H9 (cell line): ENCODE data around the gene ZNF846. TPM values are rescaled to one million over a fixed set of nuclear protein-coding genes. Genes with fewer than 3 reads are reported as not detected.

Source experiments
- DNase-seq: peaks from one replicate; pipeline ENCODE4 v3.0.0-alpha.2; 2017
- H2AFZ ChIP-seq: one replicate; pipeline ENCODE4 v1.6.1; 2013; ENCODE audit warnings: mild to moderate bottlenecking, low read length, control low read depth, moderate library complexity
- H2AK5ac ChIP-seq: 2 replicates; pipeline ENCODE4 v1.6.1; 2013; ENCODE audit warnings: low read length, control low read depth, mixed read lengths; ENCODE audit not compliant: insufficient read length
- H2BK120ac ChIP-seq: one replicate; pipeline ENCODE4 v1.6.1; 2013; ENCODE audit warnings: low read depth, mild to moderate bottlenecking, low read length, control low read depth, inconsistent platforms; ENCODE audit not compliant: poor library complexity, severe bottlenecking
- H2BK12ac ChIP-seq: 2 replicates; pipeline ENCODE4 v1.6.1; 2013; ENCODE audit warnings: low read length, control low read depth, mixed read lengths, low read depth; ENCODE audit not compliant: insufficient read length
- H2BK15ac ChIP-seq: 2 replicates; pipeline ENCODE4 v1.6.1; 2013; ENCODE audit warnings: low read depth, low read length, control low read depth
- H2BK20ac ChIP-seq: one replicate; pipeline ENCODE4 v1.6.1; 2013; ENCODE audit warnings: low read depth, mild to moderate bottlenecking, low read length, control low read depth, inconsistent platforms; ENCODE audit not compliant: poor library complexity, severe bottlenecking
- H2BK5ac ChIP-seq: 2 replicates; pipeline ENCODE4 v1.6.1; 2013; ENCODE audit warnings: low read length, control low read depth, mixed read lengths; ENCODE audit not compliant: insufficient read length
- H3K14ac ChIP-seq: 2 replicates; pipeline ENCODE4 v1.6.1; 2013; ENCODE audit warnings: low read length, control low read depth; ENCODE audit not compliant: insufficient read depth
- H3K18ac ChIP-seq: 2 replicates; pipeline ENCODE4 v1.6.1; 2013; ENCODE audit warnings: low read depth, mild to moderate bottlenecking, mixed read lengths, low read length, control low read depth; ENCODE audit not compliant: insufficient read length
- H3K23ac ChIP-seq: 2 replicates; pipeline ENCODE4 v1.6.1; 2013; ENCODE audit warnings: low read length, control low read depth, mixed read lengths, low read depth; ENCODE audit not compliant: insufficient read length
- H3K23me2 ChIP-seq: 2 replicates; pipeline ENCODE4 v1.6.1; 2013; ENCODE audit warnings: low read depth, mild to moderate bottlenecking, mixed read lengths, low read length, control low read depth; ENCODE audit not compliant: insufficient read length, poor library complexity, severe bottlenecking
- H3K27ac ChIP-seq: 2 replicates; pipeline ENCODE4 v1.5.1; 2013; ENCODE audit warnings: low read length, control low read depth, mixed read lengths, low read depth; ENCODE audit not compliant: insufficient read length
- H3K27me3 ChIP-seq: 2 replicates; pipeline ENCODE4 v1.6.1; 2013; ENCODE audit warnings: low read length, control low read depth, inconsistent platforms; ENCODE audit not compliant: insufficient read depth
- H3K4ac ChIP-seq: 2 replicates; pipeline ENCODE4 v1.6.1; 2013; ENCODE audit warnings: low read depth, mild to moderate bottlenecking, control low read depth, inconsistent platforms, low read length, moderate library complexity
- H3K4me1 ChIP-seq: 2 replicates; pipeline ENCODE4 v1.6.1; 2013; ENCODE audit warnings: low read length, control low read depth, inconsistent platforms; ENCODE audit not compliant: insufficient read depth
- H3K4me2 ChIP-seq: 2 replicates; pipeline ENCODE4 v1.6.1; 2013; ENCODE audit warnings: low read length, control low read depth, mixed read lengths; ENCODE audit not compliant: insufficient read length, insufficient read depth
- H3K56ac ChIP-seq: 2 replicates; pipeline ENCODE4 v1.6.1; 2013; ENCODE audit warnings: low read depth, mild to moderate bottlenecking, mixed read lengths, low read length, control low read depth; ENCODE audit not compliant: insufficient read length
- H3K79me1 ChIP-seq: 2 replicates; pipeline ENCODE4 v1.6.1; 2013; ENCODE audit warnings: low read depth, mild to moderate bottlenecking, moderate library complexity, low read length, control low read depth, inconsistent platforms; ENCODE audit not compliant: insufficient read depth, poor library complexity, severe bottlenecking
- H3K79me2 ChIP-seq: 2 replicates; pipeline ENCODE4 v1.6.1; 2013; ENCODE audit warnings: low read length, control low read depth, inconsistent platforms; ENCODE audit not compliant: insufficient read depth
- H3K9ac ChIP-seq: 2 replicates; pipeline ENCODE4 v1.6.1; 2013; ENCODE audit warnings: low read length, control low read depth, mixed read lengths; ENCODE audit not compliant: insufficient read length; ENCODE audit errors: extremely low read depth
- H3K9me3 ChIP-seq: one replicate; pipeline ENCODE4 v1.6.1; 2013; ENCODE audit warnings: low read depth, low read length, inconsistent platforms; ENCODE audit not compliant: control insufficient read depth
- H3T11ph ChIP-seq: one replicate; pipeline ENCODE4 v1.6.1; 2013; ENCODE audit warnings: mild to moderate bottlenecking, low read length, control low read depth, inconsistent platforms
- H4K20me1 ChIP-seq: one replicate; pipeline ENCODE4 v1.6.1; 2013; ENCODE audit not compliant: control insufficient read depth, insufficient read length, insufficient read depth
- H4K5ac ChIP-seq: 2 replicates; pipeline ENCODE4 v1.6.1; 2013; ENCODE audit warnings: low read depth, mild to moderate bottlenecking, mixed read lengths, low read length, control low read depth; ENCODE audit not compliant: insufficient read length
- H4K8ac ChIP-seq: replicated peaks from 2 replicates; pipeline ENCODE4 v1.6.1; 2013; ENCODE audit warnings: low read length, control low read depth, mixed read lengths, low read depth; ENCODE audit not compliant: insufficient read length
- H4K91ac ChIP-seq: 2 replicates; pipeline ENCODE4 v1.6.1; 2013; ENCODE audit warnings: low read depth, mild to moderate bottlenecking, moderate library complexity, mixed read lengths, low read length, control low read depth; ENCODE audit not compliant: insufficient read length
- H3K27ac Mint-ChIP-seq, 3 experiments: 2 replicates in 2 of 3; 3 replicates in 1 of 3; pipeline ENCODE4 v1.8.0; 2020 to 2021; ENCODE audit warnings: mixed read lengths in 3 of 3, mild to moderate bottlenecking in 1 of 3, moderate library complexity in 1 of 3
- H3K27me3 Mint-ChIP-seq: 2 replicates; pipeline ENCODE4 v1.8.0; 2021; ENCODE audit warnings: low read depth, mild to moderate bottlenecking, moderate library complexity, mixed read lengths
- H3K36me3 Mint-ChIP-seq, 3 experiments: 2 replicates in 2 of 3; 3 replicates in 1 of 3; pipeline ENCODE4 v1.8.0; 2020 to 2021; ENCODE audit warnings: low read depth in 3 of 3, mixed read lengths in 3 of 3; ENCODE audit not compliant: insufficient read depth in 1 of 3
- H3K4me1 Mint-ChIP-seq, 2 experiments: 2 replicates each; pipeline ENCODE4 v1.8.0; 2020; ENCODE audit warnings: mixed read lengths in 2 of 2
- H3K4me3 Mint-ChIP-seq, 2 experiments: 2 replicates in 1 of 2; 3 replicates in 1 of 2; pipeline ENCODE4 v1.8.0; 2020 to 2021; ENCODE audit warnings: mild to moderate bottlenecking in 2 of 2, mixed read lengths in 2 of 2, moderate library complexity in 1 of 2
- H3K9me3 Mint-ChIP-seq, 2 experiments: 2 replicates in 1 of 2; 3 replicates in 1 of 2; pipeline ENCODE4 v1.8.0; 2020; ENCODE audit warnings: mild to moderate bottlenecking in 2 of 2, mixed read lengths in 2 of 2, moderate library complexity in 1 of 2
- CTCF ChIP-seq: fragments of 200-600 bp; sonication (generic); conservative IDR thresholded peaks from 3 replicates; pipeline ENCODE4 v1.8.0; 2021; ENCODE audit warnings: antibody characterized with exemption, mild to moderate bottlenecking
- WGBS: extraction: QIAGEN DNeasy Blood & Tissue Kit; methylation state at CpG from one replicate; pipeline ENCODE4 v1.1.7; 2013; ENCODE audit warnings: missing lambda C conversion rate, low lambda C conversion rate, mixed read lengths; ENCODE audit not compliant: insufficient read length; ENCODE audit errors: extremely low coverage; 5-methylcytosine and 5-hydroxymethylcytosine counted together
- total RNA-seq: library from RNA; stranded (reverse); gene quantifications from 2 replicates; pipeline ENCODE4 v1.2.1, GENCODE V29; 2021

Gene ZNF846
- total RNA-seq, 1 experiment from 2014 or later: 9.2 TPM

- Histone ChIP-seq H2BK120ac (no peak overlapping the region), H3K79me1 (no peaks in the 10 kb centered on the region), H3K18ac (no peak overlapping the region), H3K4me2 (no peak overlapping the region), H3K23ac (no peak overlapping the region), H4K8ac (no peak overlapping the region), H3K56ac (no peak overlapping the region), H3K9me3 (peaks cover 12% of the 10 kb centered on the region), H3K4ac (no peak overlapping the region), H4K20me1 (no peaks in the 10 kb centered on the region), H2BK15ac (no peak overlapping the region), H2BK12ac (no peak overlapping the region), H2BK20ac (no peak overlapping the region), H4K5ac (no peak overlapping the region), H3K79me2 (no peaks in the 10 kb centered on the region), H3T11ph (no peak overlapping the region), H2AK5ac (no peak overlapping the region), H3K4me1 (no peaks in the 10 kb centered on the region), H3K23me2 (no peaks in the 10 kb centered on the region), H2AFZ (no peak overlapping the region), H4K91ac (no peak overlapping the region), H3K14ac (no peak overlapping the region), H3K27me3 (no peaks in the 10 kb centered on the region), H3K9ac (no peak overlapping the region), H3K27ac (no peak overlapping the region), H2BK5ac (no peak overlapping the region)
- no peak for DNase-seq
- TF ChIP-seq CTCF: no peak
- no CpG with 5 or more reads among the region's 6 CpGs for WGBS
- H3K9me3 Mint-ChIP-seq: peaks cover 42 to 64% of the 10 kb centered on the region in 2 experiments
- H3K4me3 Mint-ChIP-seq: no peak overlapping the region
- peaks cover 3% of the 10 kb centered on the region; the same call in 1 of the 2 replicates for H3K27me3 Mint-ChIP-seq
- no peak overlapping the region for H3K27ac Mint-ChIP-seq
- H3K4me1 Mint-ChIP-seq: peaks cover 5 to 9% of the 10 kb centered on the region in 2 experiments; a peak in 3 of 4 replicates
- H3K36me3 Mint-ChIP-seq: peaks cover 0 to 7% (median 3%) of the 10 kb centered on the region in 3 experiments; a peak in 4 of 7 replicates
These were observed 66.4 kb downstream of the ZNF846 start for GRCh38 chr19:9702186-9702585.

Other genes starting within 250 kb of the ZNF846 start
- gene ZNF426, start 230.1 kb downstream of the ZNF846 start, total RNA-seq: 27.2 and 29.4 TPM in 2 replicates
- 162 and 171 TPM in 2 replicates for gene ZNF121, start 184.2 kb downstream of the ZNF846 start, total RNA-seq
- gene ZNF561, start 147.5 kb downstream of the ZNF846 start, total RNA-seq: 50.8 and 53.3 TPM in 2 replicates
- gene ZNF562, start 93.6 kb downstream of the ZNF846 start, total RNA-seq: 15.5 and 15.7 TPM in 2 replicates
- 31.8 and 34.9 TPM in 2 replicates for gene FBXL12, start 50.3 kb upstream of the ZNF846 start, total RNA-seq
- 393 and 405 TPM in 2 replicates for gene UBL5, start 59.2 kb upstream of the ZNF846 start, total RNA-seq
- 106 and 110 TPM in 2 replicates for gene PIN1, start 66.6 kb upstream of the ZNF846 start, total RNA-seq
- 75.6 and 76.5 TPM in 2 replicates for gene OLFM2, start 167.8 kb upstream of the ZNF846 start, total RNA-seq
- 0.70 and 0.72 TPM in 2 replicates for gene COL5A3, start 241.8 kb upstream of the ZNF846 start, total RNA-seq
- 0.13 TPM in 1 of 2 replicates, not detected in the other for gene RDH8, start 244.7 kb upstream of the ZNF846 start, total RNA-seq